ENCODE results near the gene GPNMB. TPM values are rescaled to one million over a fixed set of nuclear protein-coding genes. Genes with fewer than 3 reads are reported as not detected.

GPNMB gene
- total and polyA plus RNA-seq, 2 of the 13 experiments (the other 11 are each of a cell fraction or from before 2014, with no cell fraction given), result 1.1 to 1.6 TPM

DNA sequence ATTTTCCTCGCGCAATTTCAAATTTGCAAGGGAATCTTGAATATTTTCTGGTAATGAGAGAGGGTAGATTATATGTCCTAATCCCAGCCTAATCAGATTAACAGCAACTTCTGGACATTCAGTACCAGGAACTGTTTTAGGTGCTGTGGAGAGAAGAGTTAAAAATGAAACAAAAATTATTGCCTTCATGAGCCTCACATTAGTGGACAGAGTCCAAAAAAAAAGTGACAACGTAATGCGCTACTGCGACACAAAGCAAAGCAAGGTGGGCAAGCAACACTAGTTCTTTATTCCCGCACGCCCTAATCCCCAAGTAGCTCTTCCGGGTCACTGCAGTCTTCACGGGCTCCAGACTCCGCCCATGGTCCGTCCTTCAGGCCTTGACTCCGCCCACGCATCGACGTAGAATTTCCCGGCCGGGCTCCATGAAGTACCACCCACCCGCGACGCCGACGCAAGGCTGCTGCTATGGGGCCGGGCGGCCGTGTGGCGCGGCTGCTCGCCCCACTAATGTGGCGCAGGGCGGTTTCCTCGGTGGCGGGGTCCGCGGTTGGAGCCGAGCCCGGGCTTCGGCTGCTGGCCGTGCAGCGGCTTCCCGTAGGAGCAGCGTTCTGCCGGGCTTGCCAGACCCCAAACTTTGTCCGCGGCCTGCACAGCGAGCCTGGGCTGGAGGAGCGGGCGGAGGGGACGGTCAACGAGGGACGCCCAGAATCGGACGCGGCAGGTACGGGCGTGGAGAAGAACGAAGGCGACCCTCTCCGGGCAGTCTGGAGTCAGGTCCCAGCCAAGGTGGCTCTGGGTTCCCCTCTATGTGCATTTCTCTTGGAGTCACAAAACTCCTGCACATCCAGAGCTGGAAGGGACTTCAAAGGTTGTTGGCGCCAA, 52.6 kb downstream of the GPNMB start, which contains the start of gene MALSU1 (continued):
- 0 out of 2 replicates have a peak, but pooled peaks have one; percentile 50 for TF ChIP-seq ZNF430 (CRISPR knock-in tag; IDR thresholded peaks at IDR 0.05)
- TF ChIP-seq, protein P1, sequence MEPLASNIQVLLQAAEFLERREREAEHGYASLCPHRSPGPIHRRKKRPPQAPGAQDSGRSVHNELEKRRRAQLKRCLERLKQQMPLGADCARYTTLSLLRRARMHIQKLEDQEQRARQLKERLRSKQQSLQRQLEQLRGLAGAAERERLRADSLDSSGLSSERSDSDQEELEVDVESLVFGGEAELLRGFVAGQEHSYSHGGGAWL (CRISPR knock-in tag; IDR thresholded peaks at IDR 0.05), result peak; percentile 75
- peak; percentile 94 for TF ChIP-seq KDM5B (CRISPR knock-in tag; IDR thresholded peaks at IDR 0.05; ENCODE audit: borderline replicate concordance)
- peak; percentile 86 for TF ChIP-seq SMYD3 (CRISPR knock-in tag; IDR thresholded peaks at IDR 0.05)
- TF ChIP-seq, protein P2, sequence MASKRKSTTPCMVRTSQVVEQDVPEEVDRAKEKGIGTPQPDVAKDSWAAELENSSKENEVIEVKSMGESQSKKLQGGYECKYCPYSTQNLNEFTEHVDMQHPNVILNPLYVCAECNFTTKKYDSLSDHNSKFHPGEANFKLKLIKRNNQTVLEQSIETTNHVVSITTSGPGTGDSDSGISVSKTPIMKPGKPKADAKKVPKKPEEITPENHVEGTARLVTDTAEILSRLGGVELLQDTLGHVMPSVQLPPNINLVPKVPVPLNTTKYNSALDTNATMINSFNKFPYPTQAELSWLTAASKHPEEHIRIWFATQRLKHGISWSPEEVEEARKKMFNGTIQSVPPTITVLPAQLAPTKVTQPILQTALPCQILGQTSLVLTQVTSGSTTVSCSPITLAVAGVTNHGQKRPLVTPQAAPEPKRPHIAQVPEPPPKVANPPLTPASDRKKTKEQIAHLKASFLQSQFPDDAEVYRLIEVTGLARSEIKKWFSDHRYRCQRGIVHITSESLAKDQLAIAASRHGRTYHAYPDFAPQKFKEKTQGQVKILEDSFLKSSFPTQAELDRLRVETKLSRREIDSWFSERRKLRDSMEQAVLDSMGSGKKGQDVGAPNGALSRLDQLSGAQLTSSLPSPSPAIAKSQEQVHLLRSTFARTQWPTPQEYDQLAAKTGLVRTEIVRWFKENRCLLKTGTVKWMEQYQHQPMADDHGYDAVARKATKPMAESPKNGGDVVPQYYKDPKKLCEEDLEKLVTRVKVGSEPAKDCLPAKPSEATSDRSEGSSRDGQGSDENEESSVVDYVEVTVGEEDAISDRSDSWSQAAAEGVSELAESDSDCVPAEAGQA (IDR thresholded peaks at IDR 0.05; ENCODE audit: low read depth), result no peak; the same call in 1 of the 2 replicates
- TF ChIP-seq, protein P2 (CRISPR knock-in tag; IDR thresholded peaks at IDR 0.05; ENCODE audit: borderline replicate concordance), result no peak
- no peak for TF ChIP-seq ZNF432 (CRISPR knock-in tag; IDR thresholded peaks at IDR 0.05; ENCODE audit: borderline replicate concordance)
- TF ChIP-seq KLF13 (CRISPR knock-in tag; IDR thresholded peaks at IDR 0.05), result no peak
- TF ChIP-seq, protein P3, sequence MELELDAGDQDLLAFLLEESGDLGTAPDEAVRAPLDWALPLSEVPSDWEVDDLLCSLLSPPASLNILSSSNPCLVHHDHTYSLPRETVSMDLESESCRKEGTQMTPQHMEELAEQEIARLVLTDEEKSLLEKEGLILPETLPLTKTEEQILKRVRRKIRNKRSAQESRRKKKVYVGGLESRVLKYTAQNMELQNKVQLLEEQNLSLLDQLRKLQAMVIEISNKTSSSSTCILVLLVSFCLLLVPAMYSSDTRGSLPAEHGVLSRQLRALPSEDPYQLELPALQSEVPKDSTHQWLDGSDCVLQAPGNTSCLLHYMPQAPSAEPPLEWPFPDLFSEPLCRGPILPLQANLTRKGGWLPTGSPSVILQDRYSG (CRISPR knock-in tag; IDR thresholded peaks at IDR 0.05), result no peak
- TF ChIP-seq ZBTB20 (CRISPR knock-in tag; IDR thresholded peaks at IDR 0.05; ENCODE audit: borderline replicate concordance, low read depth), result 0 out of 2 replicates have a peak, but pooled peaks have one; percentile 35
- TF ChIP-seq ZNF543 (CRISPR knock-in tag; IDR thresholded peaks at IDR 0.05), result peak; percentile 88
- TF ChIP-seq ZNF484 (CRISPR knock-in tag; IDR thresholded peaks at IDR 0.05; ENCODE audit: borderline replicate concordance, low read depth), result no peak
- TF ChIP-seq, protein P4, sequence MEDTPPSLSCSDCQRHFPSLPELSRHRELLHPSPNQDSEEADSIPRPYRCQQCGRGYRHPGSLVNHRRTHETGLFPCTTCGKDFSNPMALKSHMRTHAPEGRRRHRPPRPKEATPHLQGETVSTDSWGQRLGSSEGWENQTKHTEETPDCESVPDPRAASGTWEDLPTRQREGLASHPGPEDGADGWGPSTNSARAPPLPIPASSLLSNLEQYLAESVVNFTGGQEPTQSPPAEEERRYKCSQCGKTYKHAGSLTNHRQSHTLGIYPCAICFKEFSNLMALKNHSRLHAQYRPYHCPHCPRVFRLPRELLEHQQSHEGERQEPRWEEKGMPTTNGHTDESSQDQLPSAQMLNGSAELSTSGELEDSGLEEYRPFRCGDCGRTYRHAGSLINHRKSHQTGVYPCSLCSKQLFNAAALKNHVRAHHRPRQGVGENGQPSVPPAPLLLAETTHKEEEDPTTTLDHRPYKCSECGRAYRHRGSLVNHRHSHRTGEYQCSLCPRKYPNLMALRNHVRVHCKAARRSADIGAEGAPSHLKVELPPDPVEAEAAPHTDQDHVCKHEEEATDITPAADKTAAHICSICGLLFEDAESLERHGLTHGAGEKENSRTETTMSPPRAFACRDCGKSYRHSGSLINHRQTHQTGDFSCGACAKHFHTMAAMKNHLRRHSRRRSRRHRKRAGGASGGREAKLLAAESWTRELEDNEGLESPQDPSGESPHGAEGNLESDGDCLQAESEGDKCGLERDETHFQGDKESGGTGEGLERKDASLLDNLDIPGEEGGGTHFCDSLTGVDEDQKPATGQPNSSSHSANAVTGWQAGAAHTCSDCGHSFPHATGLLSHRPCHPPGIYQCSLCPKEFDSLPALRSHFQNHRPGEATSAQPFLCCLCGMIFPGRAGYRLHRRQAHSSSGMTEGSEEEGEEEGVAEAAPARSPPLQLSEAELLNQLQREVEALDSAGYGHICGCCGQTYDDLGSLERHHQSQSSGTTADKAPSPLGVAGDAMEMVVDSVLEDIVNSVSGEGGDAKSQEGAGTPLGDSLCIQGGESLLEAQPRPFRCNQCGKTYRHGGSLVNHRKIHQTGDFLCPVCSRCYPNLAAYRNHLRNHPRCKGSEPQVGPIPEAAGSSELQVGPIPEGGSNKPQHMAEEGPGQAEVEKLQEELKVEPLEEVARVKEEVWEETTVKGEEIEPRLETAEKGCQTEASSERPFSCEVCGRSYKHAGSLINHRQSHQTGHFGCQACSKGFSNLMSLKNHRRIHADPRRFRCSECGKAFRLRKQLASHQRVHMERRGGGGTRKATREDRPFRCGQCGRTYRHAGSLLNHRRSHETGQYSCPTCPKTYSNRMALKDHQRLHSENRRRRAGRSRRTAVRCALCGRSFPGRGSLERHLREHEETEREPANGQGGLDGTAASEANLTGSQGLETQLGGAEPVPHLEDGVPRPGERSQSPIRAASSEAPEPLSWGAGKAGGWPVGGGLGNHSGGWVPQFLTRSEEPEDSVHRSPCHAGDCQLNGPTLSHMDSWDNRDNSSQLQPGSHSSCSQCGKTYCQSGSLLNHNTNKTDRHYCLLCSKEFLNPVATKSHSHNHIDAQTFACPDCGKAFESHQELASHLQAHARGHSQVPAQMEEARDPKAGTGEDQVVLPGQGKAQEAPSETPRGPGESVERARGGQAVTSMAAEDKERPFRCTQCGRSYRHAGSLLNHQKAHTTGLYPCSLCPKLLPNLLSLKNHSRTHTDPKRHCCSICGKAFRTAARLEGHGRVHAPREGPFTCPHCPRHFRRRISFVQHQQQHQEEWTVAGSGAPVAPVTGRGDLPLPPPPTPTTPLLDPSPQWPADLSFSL (CRISPR knock-in tag; IDR thresholded peaks at IDR 0.05), result no peak
- no peak for TF ChIP-seq PRMT3 (CRISPR knock-in tag; IDR thresholded peaks at IDR 0.05; ENCODE audit: borderline replicate concordance, low read depth)

All from HepG2 (cell line).